CD4-positive, alpha-beta T cell treated with Interleukin-15 for 4 hours (primary cell): ENCODE measurements around the gene PRMT7.
"Not testable (repeated sequence)": the region's sequence is repeated elsewhere in the genome, so short reads cannot be mapped to it uniquely, and the experiment has no call there.

Source experiments
- DNase-seq: peaks from one replicate; pipeline ENCODE4 v3.0.0-alpha.2; 2020; ENCODE audit warnings: low spot score

PRMT7 gene

DNA sequence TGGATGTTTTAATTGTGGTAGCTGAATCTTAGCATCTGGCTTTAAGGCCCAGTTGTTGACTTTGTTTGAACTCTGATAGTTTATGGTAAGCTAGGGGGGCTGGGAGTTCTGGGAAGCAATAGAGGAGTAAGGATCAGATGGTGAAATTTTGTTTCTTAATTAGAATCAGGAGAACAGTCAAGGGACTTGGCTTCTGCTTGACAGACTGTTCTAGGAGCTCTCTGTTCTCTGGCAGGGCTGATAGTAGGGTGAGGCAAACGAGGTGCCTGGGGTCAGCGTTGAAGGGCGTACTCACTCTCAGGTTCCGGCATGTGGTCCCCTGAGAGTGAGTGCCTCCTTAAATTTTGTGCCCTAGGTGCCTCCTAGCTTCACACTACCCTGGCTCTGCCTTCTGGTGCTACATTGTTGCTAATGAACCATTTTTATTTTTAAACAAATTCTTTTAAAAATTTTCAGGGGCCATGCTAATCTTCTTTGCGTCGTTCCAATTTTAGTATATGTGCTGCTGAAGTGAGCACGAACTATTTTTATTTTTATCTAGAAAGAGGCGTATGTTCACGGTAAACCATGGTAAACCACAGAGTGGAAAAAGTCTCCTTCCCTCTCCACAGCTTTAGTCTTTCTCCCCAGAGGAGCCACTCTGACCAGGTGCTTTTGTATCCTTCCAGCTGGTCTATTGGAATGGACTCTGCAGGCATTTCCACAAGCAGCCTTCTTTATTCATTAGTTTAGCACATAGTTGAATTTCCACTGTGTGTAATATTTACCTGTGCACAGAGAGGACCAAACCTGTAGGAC, 26.8 kb upstream of the PRMT7 start:
- DNase-seq: no peak

DNA sequence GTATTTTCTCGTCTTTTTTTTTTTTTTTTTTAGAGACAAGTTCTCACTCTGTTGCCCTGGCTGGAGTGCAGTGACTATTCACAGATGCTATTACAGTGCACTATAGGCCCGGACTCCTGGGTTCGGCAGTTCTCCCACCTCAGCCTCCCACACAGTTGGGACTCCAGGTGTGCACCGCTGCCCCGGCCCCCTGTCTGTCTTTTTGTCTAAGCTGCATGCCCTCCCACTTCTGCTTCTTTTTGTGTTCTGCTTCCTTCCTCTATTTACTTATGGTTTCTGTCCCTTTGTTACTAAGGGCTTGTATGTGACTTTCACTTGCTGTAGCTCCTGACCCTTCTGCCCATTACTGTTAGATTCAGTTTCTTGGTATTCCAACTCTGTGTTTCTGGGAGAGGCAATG, 26.0 kb upstream of the PRMT7 start:
- no peak for DNase-seq

DNA sequence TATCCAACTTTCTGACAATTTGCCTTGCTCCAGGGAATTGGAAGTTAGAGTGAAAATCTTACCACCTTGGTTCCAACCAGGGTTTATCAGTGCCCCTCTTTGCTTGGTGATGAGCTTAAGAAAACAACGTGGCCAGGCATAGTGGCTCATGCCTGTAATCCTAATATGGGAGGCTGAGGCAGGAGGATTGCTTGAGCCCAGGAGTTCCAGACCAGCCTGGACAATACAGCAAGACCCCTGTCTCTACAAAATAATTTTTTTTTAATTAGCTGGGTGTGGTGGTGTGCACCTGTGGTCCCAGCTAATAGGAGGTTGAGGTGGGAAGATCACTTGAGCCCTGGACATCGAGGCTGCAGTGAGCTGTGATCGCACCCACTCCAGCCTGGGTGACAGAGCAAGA, 25.1 kb upstream of the PRMT7 start:
- no peak for DNase-seq

DNA sequence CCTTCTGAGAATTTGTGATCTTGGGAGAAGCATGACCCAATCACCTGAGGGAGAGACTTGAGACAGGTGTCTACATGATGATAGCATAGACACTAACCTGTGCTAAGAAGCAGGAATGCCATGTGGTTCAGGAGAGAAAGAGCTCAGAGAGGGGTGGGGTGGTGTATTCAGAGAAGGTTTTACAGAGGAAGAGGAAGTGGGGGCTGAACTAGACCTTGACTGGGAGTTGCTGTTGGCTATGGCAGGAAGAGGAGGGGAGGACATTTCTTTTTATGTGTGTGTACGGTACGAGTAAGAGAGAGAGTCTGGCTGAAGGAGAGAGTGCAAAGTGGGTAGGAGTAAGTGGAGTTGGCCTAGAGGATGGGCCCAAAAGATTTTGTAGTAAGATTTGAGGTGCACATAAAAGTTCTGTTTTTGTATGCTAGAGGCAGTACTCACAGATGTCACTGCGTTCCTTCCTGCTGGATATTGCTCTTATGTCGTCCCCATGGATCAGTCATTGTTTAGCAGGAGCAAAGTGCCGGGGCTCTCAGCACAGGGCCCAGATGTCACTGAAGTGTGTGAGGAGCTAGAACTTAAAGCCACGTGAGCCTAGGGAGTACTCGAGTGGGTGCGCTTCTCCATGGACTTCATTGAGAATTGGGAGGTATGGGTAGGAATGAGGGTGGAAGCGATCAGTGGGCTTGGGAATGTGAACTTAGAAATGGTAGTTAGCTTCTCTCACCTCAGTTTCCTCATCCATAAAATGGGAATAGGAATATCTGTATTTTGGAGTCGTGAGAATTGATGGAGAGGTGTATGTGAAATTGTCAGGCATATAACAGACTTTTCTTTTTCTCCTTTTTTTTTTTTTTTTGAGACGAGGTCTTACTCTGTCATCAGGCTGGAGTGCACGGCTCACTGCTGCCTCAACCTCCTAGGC, 24.4 kb upstream of the PRMT7 start:
- DNase-seq: peak; percentile 53

DNA sequence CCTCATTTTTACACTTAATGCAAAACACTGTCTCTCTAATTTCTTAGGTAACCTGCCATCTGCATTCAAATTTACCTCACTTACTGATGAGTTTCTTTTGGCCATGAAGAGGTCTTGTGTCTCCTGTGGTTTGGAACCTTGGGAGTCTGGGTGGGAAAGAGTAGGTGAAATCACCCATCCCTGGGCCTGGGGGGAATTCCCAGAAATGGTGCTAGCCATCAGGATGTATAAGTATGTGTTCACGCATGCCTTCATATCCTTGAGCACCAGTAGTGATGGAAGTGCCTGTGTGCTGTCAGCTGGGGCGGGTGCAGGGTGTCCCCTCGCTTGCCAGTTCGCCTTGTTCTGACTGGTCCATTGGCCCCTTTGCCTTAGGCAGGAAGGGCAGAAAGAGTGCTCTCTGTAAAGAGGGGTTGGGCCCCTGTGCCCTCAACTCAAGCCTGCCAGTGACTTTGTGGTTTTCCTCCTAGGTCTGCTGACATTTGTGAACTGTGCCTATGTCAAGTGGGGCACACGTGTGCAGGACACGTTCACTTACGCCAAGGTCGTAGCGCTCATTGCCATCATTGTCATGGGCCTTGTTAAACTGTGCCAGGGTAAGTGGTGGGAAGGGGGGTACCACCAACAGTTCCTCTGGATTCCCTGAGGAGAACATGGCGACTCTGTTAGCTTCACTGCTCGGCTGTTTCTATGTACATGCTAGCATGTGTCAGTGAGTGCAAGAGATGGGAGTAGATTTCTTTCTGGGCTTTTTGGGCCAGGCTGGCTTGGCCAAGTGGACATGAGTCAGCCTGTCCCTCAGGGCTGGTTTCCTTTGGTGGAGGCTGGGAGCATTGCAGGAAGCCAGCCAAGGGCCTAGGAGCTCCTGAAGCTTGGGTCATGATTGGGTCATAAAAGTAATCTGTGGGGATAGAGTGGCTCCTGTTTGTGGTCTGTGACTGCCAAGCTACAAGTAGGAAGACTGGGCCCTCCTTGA, 23.3 kb upstream of the PRMT7 start:
- peak; percentile 50 for DNase-seq

DNA sequence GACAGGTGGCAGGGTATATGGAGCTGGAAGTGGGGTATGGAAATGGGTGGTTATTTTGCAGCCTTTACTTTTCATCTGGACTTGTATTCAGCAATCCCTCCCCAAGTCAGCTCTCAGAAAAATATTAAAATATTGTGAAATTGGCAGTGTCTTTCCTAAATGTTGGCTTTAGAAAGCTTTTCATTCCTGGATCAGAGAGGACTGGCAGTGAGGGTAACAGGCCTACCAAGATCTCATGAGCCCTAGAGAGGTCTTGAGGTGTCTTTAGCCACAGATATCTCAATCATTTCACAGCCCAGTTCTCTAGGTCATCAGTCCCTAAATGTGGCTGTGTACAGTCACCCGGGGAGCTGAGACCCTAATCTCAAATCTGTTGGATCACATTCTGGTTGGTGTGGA, 22.6 kb upstream of the PRMT7 start:
- no peak for DNase-seq

DNA sequence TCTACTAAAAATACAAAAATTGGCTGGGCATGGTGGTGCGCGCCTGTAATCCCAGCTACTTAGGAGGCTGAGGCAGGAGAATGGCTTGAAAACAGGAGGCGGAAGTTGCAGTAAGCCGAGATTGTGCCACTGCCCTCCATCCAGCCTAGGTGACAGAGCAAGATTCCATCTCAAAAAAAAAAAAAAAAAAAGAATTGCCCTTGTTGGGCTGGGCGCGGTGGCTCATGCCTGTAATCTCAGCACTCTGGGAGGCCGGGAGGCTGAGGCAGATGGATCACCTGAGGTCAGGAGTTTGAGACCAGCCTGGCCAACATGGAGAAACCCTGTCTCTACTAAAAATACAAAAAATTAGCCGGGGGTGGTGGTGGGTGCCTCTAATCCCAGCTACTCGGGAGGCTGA, 22.0 kb upstream of the PRMT7 start:
- DNase-seq: not testable (repeated sequence)

DNA sequence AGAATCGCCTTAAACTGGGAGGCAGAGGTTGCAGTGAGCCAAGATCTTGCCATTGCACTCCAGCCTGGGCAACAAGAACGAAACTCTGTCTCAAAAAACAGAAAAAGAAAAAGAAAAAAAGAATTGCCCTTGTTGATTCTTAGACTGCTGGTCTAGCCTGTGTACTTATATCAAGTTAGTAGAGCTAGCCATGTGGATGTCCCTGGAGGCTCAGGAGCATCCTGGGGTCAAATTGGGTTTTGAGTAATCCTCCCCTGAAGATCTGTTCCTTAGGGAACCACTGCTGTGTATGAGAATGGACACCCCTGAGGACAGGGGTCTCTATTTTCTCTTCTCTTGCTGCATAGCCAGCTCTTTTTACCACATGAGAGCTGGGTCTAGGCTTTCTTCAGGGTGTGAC, 21.6 kb upstream of the PRMT7 start:
- DNase-seq: no peak

DNA sequence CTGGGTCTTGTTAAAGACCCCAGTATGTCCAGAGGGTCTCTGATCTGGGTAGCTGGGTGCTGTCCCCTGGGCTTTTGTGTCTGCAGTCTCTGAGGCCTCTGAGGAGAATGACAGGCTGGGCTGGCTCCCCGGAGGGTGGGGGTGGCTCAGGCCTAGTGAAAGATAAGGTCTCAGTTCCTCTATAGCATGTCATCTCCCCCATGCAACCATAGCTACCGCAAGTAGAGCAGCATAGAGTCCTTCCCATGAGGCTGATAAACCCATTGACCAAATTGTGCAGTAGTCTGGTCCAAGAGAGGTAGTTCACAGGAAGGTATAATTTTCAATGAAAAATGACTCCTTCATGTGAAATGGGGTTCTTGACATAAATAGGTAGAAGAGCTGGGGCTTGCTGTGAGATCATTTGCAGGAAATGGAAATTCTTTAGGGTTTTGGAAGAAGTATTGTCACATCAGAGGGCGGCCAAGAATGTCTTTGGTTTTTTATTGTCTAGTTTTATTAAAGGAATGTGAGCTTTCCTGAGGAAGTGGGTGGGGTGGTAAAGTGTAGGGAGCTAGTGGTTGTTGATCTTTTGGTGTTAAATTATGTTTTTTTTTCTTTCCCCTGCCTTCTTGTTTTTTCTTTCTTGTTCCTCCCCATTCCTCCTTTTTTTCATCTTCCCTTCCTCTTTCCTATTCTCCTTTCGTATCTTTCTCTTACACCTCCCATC, 21.0 kb upstream of the PRMT7 start:
- DNase-seq: peak; percentile 67

DNA sequence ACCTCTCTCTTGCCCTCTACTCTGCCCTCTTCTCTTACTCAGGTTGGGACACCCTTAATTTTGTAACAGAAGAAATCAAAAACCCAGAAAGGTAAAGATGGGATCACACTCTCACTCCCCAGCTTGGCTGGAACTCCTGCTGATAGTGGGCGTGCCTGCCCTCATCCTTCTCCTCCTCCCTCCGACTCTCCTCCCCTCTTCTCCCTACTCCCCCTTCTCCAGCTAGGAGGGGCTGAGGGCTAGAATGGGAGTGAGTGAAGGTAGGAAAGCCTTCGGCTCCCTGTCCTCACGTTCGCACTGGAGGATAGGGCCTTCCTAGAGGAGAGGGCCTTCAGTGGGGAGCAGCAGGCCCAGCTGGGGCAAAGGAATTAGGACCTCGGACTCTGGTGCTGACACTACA, 20.4 kb upstream of the PRMT7 start:
- no peak for DNase-seq

DNA sequence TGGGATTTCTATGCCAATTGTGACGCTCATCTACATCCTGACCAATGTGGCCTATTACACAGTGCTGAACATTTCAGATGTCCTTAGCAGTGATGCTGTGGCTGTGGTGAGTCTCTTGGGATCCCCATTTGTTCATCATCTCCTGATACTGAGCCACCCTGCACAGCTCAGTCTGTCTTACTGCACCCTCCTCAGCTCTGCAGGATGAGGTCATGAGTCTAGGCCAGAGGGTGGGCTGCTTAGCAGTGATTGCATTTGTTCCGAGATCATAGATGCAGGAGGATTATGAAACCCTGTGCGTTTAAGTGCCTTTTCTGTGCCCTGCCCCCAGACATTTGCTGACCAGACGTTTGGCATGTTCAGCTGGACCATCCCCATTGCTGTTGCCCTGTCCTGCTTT, 19.6 kb upstream of the PRMT7 start:
- no peak for DNase-seq

DNA sequence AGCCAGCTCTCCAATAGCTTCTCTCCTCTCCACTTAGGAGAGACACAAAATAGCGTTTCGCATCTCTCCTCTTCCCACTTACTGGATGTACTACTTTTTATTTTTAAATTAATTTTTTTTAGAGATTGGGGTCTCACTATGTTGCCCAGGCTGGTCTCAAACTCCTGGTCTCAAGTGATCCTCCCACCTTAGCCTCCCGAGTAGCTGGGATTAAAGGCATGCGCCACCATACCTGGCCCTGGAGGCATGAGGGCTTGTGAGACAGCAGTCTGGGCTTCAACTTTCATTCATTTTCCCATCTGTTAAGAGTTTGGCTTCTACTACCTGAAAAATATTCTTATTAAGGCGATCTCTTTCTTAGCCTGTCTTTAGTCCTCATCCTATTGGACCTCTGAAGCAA, 18.4 kb upstream of the PRMT7 start:
- DNase-seq: no peak

DNA sequence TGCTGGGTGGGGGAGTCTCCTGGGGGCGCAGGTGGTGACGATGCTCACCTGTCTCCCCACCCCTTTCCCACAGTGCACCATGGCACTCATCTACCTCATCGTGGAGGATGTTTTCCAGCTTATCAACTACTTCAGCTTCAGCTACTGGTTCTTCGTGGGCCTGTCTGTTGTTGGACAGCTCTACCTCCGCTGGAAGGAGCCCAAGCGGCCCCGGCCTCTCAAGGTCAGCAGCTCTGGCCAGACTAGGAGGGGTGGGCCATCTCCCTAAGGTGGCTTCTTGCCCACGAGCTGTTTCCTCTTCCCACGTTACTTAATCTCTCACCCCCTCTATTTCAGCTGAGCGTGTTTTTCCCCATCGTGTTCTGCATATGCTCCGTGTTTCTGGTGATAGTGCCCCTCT, 14.5 kb upstream of the PRMT7 start:
- no peak for DNase-seq

DNA sequence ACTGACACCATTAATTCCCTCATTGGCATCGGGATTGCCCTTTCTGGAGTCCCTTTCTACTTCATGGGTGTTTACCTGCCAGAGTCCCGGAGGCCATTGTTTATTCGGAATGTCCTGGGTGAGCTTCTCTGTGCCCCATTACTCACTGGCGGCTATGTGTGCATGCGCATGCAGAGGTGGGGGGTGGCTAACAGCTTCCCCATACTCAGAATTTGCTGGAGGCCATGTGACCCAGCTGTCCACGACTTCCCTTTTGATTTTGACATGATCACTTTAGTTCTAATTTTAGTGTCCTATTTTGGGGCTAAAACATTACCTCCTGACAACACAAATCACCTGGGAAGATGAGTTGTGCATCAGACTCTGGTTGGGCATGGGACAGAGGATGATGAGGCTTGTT, 14.1 kb upstream of the PRMT7 start:
- no peak for DNase-seq

DNA sequence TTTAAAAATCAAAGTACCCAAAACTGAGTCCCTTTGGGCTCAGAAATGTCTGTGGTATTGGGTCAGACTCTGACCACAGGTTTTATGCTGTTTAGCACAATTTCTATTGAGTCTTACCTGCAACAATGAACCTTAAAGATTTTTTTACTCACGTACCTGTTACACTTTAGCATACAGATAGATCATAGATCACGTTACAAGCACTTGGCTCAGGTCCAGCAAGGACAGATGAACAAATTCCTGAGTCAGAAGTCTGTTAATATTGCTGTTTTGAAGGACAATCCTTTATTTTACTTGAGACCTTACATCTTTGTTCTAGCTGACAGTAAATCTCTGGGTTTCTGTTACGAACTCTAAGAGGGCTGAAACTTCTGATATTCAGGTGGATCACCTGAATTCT, 12.9 kb upstream of the PRMT7 start:
- no peak for DNase-seq

DNA sequence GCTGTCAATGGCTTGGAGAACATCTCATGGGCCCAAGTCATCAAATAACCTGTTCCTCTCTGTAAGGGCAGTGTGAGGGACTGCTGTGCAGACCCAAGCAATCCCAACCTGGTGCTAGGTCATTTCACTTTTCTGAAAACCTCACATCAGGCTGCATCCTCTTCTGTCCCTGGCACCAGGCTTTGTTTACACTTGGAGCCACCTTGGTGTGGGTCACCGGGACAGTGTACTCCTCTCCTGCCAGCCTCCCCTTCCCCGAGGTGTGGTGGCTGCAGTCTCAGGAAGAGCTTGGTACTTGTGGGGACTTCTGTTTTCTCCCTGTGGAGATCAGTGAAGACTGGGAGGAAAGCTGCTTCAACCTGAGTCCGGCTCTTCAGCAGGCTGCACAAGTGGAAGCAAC, 12.5 kb upstream of the PRMT7 start:
- DNase-seq: no peak

DNA sequence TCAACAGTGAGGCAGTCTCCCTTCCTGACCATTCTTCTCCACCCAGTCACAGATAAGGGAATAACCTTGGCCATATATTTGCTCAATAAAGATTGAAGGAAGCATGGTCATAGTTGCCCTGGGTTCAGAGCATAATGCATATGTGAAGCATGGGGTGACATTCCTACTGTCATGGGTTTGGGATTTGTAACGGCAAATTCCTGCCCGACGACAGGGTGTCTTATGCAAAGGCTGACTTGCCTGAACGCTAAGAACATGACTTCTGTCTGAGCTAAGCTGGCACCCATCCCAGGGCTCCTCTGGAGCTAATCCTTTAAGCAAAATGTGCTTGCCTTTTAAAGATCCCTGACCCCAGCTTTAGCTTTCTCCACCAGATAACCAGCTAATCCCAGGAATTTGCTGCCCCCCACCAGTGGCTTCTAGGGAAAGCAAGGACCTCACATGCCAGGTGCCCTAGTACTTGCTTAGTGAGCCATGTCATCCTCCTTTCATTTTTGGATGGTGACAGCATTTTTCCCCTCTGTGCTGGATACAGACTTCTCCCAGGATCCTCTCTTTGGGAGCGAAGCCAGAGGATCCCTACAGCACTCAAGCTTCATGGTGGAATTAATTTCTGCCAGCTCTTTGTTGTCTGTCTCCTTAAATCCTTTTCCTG, 11.8 kb upstream of the PRMT7 start:
- no peak for DNase-seq

DNA sequence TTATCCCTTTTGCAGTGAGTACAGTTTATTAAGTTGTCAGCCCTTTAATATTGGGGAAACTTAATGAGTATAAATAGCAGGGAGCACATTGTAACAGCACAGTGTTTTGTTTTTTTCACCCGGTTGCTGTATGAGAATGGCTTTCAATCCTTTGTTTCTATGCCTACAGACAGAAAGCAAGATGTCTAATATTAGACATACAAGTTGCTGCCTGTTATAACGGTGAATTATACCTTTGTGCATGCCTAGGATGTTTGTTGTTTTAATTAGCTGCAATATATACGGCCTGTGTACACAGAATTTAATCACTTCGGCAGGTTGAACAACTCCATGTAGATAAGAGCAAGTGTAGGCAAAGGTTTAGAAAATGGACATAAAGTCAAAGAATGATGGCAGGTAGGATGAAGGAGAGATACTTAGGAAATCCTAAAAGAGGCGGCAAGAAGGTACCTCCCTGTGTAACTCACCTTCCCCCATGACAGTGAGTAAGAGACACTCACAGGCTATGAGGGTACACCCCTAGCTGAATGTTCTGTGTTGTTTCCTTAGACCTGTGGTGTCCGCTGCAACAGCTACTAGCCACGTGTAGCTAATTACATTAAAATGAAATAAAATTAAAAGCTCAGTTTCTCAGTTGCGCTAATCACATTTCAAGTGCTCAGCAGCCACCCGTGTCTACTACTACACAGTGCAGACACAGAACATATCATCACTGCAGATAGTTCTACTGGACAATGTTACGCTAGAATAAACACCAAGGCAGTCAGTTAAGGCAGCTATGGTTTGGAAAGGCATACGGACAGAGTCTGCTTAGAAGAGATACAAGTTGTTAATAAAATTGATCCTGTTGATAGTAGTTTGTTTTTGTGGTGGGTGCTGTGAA, 11.0 kb upstream of the PRMT7 start:
- no peak for DNase-seq

DNA sequence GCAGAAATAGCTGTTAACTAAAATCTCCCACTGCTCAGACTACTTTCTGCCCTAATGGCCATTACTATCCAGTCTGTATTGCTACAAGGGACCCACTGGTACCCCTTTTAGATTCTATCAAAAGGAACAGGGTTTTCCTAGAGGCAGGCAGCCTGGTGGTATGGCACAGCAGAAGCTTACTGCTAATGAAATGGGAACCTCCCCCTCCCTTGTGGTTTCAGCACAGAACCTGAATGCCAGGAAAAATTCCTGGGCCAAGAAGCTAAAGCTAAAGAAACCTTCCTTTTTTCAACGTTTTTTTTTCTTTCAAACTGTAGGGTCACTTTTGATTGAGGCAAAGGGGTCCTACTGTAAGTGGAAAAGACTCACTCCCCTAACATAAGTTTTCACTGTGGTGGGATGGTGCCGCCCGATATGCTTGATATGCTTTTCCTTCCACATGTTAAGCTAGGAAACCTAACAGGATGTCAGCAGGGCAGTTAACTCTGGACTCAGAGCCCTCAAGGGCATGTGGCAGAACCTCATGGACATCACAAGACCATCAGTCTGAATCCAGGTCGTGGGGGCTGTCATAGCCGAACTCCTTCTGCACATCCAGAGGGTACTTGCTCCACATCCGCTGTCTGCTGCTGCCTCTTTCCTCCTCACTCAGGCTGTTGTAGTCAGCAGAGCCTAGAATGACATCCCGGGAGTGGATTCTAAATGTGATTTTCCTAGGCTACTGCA, 9.9 kb upstream of the PRMT7 start:
- no peak for DNase-seq
